ENCODE measurements around the gene CMSS1.

The CMSS1 gene

DNA sequence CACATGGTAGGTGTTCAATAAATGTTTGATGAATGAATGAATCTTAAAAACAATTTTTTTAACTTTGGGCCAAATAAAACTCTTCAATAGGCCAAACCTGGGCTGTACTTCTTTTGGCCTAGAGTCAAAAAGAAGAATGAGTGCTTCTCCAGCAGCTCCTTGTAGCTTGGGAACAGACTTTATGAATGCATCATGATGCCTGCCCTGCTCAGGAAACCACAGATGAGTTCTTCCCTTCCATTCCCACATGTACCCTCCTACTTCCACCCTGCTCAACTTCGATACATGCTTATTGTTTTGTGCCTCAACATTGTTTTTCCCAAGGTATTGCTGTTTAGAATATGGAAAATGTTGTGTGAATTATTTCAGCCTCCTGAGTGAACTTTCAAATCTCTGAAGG is 209.7 kb downstream of the CMSS1 start:
- no peak for TF ChIP-seq CTCF (IDR thresholded peaks at IDR 0.05; ENCODE audit: insufficient read depth, missing control alignments)
- FAIRE-seq (no peak), DNase-seq (ENCODE audit: insufficient read length, low spot score) (no peak)

DNA sequence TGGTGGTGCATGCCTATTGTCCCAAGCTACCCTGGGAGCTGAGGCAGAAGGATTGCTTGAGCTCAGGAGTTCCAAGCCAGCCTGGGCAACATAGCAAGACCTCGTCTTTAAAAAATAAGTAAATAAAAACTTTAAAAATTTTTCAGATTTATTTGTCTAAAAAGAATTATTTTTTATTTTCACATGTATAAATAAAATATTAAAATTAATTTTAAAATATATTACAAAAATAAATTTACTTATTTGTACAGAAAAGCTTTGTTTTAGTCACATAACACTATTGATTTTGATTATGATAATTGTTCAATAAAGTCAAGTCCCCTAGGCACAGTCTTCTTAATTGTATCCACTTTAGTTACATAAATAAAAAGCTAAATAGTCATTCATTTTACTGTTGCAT is 211.4 kb downstream of the CMSS1 start:
- no peak for FAIRE-seq
- no peak for TF ChIP-seq CTCF (IDR thresholded peaks at IDR 0.05; ENCODE audit: insufficient read depth, missing control alignments)
- DNase-seq (ENCODE audit: insufficient read length, low spot score), result no peak

- no peak for FAIRE-seq
- TF ChIP-seq CTCF (IDR thresholded peaks at IDR 0.05; ENCODE audit: insufficient read depth, missing control alignments), result no peak
- DNase-seq (ENCODE audit: insufficient read length, low spot score), result no peak
Observed at GRCh38 chr3:100029689-100030088, 212.0 kb downstream of the CMSS1 start.

- no peak for TF ChIP-seq CTCF (IDR thresholded peaks at IDR 0.05; ENCODE audit: insufficient read depth, missing control alignments)
- DNase-seq (ENCODE audit: insufficient read length, low spot score), result no peak
- FAIRE-seq, result no peak
Observed at GRCh38 chr3:100030346-100030745, 212.7 kb downstream of the CMSS1 start.

- TF ChIP-seq CTCF (IDR thresholded peaks at IDR 0.05; ENCODE audit: insufficient read depth, missing control alignments), result no peak
- FAIRE-seq, result no peak
- no peak for DNase-seq (ENCODE audit: insufficient read length, low spot score)
Observed at GRCh38 chr3:100030914-100031425, 213.3 kb downstream of the CMSS1 start.

GRCh38 chr3:100032243-100032642 is 214.6 kb downstream of the CMSS1 start:
- no peak for TF ChIP-seq CTCF (IDR thresholded peaks at IDR 0.05; ENCODE audit: insufficient read depth, missing control alignments)
- FAIRE-seq (no peak), DNase-seq (ENCODE audit: insufficient read length, low spot score) (no peak)

DNA sequence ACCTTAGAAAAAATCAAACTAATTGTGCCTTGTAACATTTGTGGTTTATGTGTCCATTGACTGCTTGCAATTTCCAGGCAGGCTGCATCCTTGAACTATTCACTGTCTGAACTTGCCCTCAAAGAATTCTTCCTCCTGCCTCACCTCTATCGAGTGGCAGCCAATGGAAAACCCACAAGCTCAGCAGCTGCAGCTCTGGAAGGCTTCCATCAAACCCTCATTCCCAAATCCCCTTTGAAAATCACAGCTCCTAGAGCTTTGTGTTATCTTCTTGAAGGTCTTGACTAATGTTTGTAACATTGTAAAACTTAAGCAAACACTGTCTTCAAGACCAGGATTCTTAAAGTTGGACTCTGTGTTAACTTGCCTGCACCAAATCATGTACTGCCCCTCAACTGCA is 215.5 kb downstream of the CMSS1 start:
- FAIRE-seq (no peak), DNase-seq (ENCODE audit: insufficient read length, low spot score) (no peak)
- TF ChIP-seq CTCF (IDR thresholded peaks at IDR 0.05; ENCODE audit: insufficient read depth, missing control alignments), result no peak

Measured in D721Med (cell line).